ENCODE data around the gene BCL2L12. TPM values are rescaled to one million over a fixed set of nuclear protein-coding genes. Genes with fewer than 3 reads are reported as not detected.

Gene BCL2L12
- total and polyA plus RNA-seq, 3 donors from 2014 or later, result 11.3 to 19.3 (median 17.3) TPM

DNA sequence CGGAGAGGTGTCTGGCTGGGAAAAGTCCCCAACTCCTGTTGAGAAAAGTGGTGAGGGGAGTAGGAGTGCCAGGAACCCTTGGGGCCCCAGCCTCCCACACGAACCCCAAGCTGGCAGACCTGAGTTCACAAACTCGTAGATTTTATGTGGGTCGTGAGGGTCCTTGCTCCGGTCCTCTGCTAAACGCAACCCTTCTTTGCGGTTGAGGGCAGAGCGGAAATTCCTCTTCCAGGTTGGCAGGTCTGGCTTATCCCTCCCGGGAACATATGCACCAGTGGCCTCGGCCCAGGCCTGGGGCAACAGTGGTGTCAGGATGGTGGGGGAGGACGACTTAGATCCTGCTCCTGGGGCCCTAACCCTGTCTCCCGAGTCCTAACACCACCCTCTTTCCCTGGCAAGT lies 2.5 kb upstream of the BCL2L12 start:
- TF ChIP-seq, protein P1, sequence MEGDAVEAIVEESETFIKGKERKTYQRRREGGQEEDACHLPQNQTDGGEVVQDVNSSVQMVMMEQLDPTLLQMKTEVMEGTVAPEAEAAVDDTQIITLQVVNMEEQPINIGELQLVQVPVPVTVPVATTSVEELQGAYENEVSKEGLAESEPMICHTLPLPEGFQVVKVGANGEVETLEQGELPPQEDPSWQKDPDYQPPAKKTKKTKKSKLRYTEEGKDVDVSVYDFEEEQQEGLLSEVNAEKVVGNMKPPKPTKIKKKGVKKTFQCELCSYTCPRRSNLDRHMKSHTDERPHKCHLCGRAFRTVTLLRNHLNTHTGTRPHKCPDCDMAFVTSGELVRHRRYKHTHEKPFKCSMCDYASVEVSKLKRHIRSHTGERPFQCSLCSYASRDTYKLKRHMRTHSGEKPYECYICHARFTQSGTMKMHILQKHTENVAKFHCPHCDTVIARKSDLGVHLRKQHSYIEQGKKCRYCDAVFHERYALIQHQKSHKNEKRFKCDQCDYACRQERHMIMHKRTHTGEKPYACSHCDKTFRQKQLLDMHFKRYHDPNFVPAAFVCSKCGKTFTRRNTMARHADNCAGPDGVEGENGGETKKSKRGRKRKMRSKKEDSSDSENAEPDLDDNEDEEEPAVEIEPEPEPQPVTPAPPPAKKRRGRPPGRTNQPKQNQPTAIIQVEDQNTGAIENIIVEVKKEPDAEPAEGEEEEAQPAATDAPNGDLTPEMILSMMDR (IDR thresholded peaks at IDR 0.05), result no peak
- no peak for TF ChIP-seq POLR2A (IDR thresholded peaks at IDR 0.05)
- H3K4me1 ChIP-seq, result peaks cover 10% of the 10 kb centered on the region
- H3K36me3 ChIP-seq (ENCODE audit: low read depth, missing control alignments), result no peaks in the 10 kb centered on the region
- H3K27me3 ChIP-seq, result no peaks in the 10 kb centered on the region
- no peak overlapping the region for H3K4me3 ChIP-seq
- DNase-seq, result no peak
- no peak overlapping the region for H3K27ac ChIP-seq
- WGBS, 2 donors, result 78 to 90% methylated on average over 6 to 12 of the region's 12 CpGs
- no peaks in the 10 kb centered on the region for H3K9me3 ChIP-seq
- intact Hi-C loops (cut with DNase I; ENCODE audit: low total_unique reads), result no loop called here

DNA sequence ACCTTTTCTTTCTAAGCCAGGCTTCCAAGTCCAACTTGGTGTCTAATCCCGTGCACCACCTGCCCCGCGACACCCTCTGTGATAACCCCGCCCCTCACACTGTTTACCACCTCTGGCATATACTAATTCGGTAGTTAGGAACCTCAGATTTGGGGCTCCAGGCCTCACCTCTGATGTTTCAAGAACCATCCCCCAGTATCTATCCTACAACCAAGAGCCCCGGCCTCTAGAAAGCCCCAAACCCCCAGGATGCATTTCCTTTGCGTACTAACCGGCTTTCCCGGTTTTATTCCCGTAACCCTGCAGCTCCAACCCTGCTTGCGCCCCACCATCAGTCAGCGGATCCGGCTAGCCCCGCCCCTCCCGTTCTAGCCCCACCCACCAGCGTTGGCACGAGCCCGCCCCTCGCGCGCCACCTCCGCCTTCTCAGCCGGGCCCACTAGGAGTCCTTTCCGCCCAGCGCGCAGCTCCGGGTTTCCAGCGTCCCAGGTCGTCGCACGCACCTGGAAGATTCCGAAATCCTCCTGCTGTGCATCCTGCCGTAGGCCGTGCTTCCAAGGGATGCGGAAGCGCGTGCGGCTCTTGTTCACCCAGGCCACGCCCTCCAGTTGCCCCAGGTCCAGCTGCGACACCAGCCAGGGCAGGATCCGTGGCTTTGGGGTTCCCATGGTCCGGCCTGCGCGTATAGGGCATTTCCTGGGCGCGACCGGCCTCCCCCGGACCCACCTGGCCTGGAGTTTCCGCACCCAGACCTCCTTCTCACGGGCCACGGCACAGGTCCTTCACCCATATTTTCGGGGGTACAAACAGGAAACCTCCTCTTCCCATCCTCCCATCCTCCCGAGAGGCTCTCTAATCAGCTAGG lies 1.3 kb upstream of the BCL2L12 start:
- Histone ChIP-seq H3K4me1 (peaks cover 10% of the 10 kb centered on the region), H3K27me3 (no peaks in the 10 kb centered on the region), H3K27ac (peak overlapping the region; percentile 83 to 85), H3K36me3 (ENCODE audit: low read depth, missing control alignments) (no peaks in the 10 kb centered on the region), H3K9me3 (no peaks in the 10 kb centered on the region), H3K4me3 (peak overlapping the region; percentile 61 to 78)
- intact Hi-C loops (cut with DNase I; ENCODE audit: low total_unique reads), result no loop called here
- TF ChIP-seq, protein P1 (IDR thresholded peaks at IDR 0.05), result peak; percentile 18 to 42 (median 25)
- TF ChIP-seq POLR2A (IDR thresholded peaks at IDR 0.05), result no peak
- peak; percentile 93 for DNase-seq
- 1% methylated on average over 48 to 49 of the region's 53 CpGs for WGBS, 2 donors

GRCh38 chr19:49665036-49665350 lies 740 bp upstream of the BCL2L12 start:
- peak overlapping the region; percentile 83 to 85 for H3K27ac ChIP-seq
- H3K4me3 ChIP-seq, result peak overlapping the region; percentile 61 to 78
- WGBS, 2 donors, result 0 to 1% methylated on average over 7 of the region's 7 CpGs
- TF ChIP-seq, protein P1 (IDR thresholded peaks at IDR 0.05), result no peak
- no peak for TF ChIP-seq POLR2A (IDR thresholded peaks at IDR 0.05)
- no peaks in the 10 kb centered on the region for H3K36me3 ChIP-seq (ENCODE audit: low read depth, missing control alignments)
- H3K4me1 ChIP-seq, result peaks cover 10% of the 10 kb centered on the region
- no peak for DNase-seq
- no peaks in the 10 kb centered on the region for H3K9me3 ChIP-seq
- no peaks in the 10 kb centered on the region for H3K27me3 ChIP-seq
- intact Hi-C loops (cut with DNase I; ENCODE audit: low total_unique reads), result no loop called here

GRCh38 chr19:49666120-49666444 lies 349 bp downstream of the BCL2L12 start:
- no peak for TF ChIP-seq POLR2A (IDR thresholded peaks at IDR 0.05)
- TF ChIP-seq, protein P1 (IDR thresholded peaks at IDR 0.05), result no peak
- no peaks in the 10 kb centered on the region for H3K9me3 ChIP-seq
- 0 to 1% methylated on average over 9 of the region's 9 CpGs for WGBS, 2 donors
- no peak for DNase-seq
- peak overlapping the region; percentile 61 to 78 for H3K4me3 ChIP-seq
- peaks cover 10% of the 10 kb centered on the region for H3K4me1 ChIP-seq
- intact Hi-C loops (cut with DNase I; ENCODE audit: low total_unique reads), result no loop called here
- peak overlapping the region; percentile 50 to 85 for H3K27ac ChIP-seq
- no peaks in the 10 kb centered on the region for H3K27me3 ChIP-seq
- H3K36me3 ChIP-seq (ENCODE audit: low read depth, missing control alignments), result no peaks in the 10 kb centered on the region

- no peaks in the 10 kb centered on the region for H3K36me3 ChIP-seq (ENCODE audit: low read depth, missing control alignments)
- 93 to 100% methylated on average over 2 of the region's 2 CpGs for WGBS, 2 donors
- no peak overlapping the region for H3K4me3 ChIP-seq
- no peak for TF ChIP-seq POLR2A (IDR thresholded peaks at IDR 0.05)
- TF ChIP-seq, protein P1 (IDR thresholded peaks at IDR 0.05), result no peak
- no peaks in the 10 kb centered on the region for H3K27me3 ChIP-seq
- DNase-seq, result no peak
- no peak overlapping the region for H3K27ac ChIP-seq
- no peaks in the 10 kb centered on the region for H3K9me3 ChIP-seq
- peaks cover 10% of the 10 kb centered on the region for H3K4me1 ChIP-seq
- intact Hi-C loops (cut with DNase I; ENCODE audit: low total_unique reads), result no loop called here
These were observed 1.7 kb downstream of the BCL2L12 start for GRCh38 chr19:49667473-49667872.

All from testis (tissue), 3 donors.